Keratinocyte (primary cell): ENCODE measurements around the gene FOXR1.
"Not testable (repeated sequence)": the region's sequence is repeated elsewhere in the genome, so short reads cannot be mapped to it uniquely, and the experiment has no call there.

Experiments used
- CTCF ChIP-seq, 3 experiments: IDR thresholded peaks in 1 of 3; conservative IDR thresholded peaks in 1 of 3; optimal IDR thresholded peaks in 1 of 3; 2 replicates in 2 of 3; 3 replicates in 1 of 3; pipeline versions ENCODE3 to v1.5.1; 2011; ENCODE audit warnings: low read length in 3 of 3, mild to moderate bottlenecking in 3 of 3, moderate library complexity in 2 of 3, control low read depth in 1 of 3, inconsistent platforms in 1 of 3; ENCODE audit not compliant: insufficient read depth in 2 of 3; ENCODE audit errors: extremely low read depth in 1 of 3
- EZH2 ChIP-seq: IDR thresholded peaks from one replicate; pipeline ENCODE4 v1.6.1; 2012; ENCODE audit warnings: inconsistent platforms, mild to moderate bottlenecking, low read length, moderate library complexity

DNA sequence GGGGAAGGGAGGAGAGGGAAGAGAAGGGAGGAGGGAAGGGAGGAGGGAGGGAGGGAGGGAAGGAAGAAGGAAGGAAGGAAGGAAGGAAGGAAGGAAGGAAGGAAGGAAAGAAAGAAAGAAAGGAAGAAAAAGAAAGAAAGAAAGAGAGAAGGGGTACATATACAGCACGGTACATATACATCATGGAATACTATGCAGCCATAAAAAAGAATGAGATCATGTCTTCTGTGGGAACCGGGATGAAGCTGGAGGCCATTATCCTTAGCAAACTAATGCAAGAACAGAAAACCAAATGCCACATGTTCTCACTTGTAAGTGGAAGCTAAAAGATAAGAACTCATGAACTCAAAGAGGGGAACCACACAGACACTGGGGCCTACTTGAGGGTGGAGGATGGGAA, 2.1 kb upstream of the FOXR1 start:
- not testable (repeated sequence) for TF ChIP-seq CTCF (optimal IDR thresholded peaks at IDR 0.05 in 1 of 3, IDR thresholded peaks at IDR 0.05 in 1 of 3, conservative IDR thresholded peaks at IDR 0.05 in 1 of 3; ENCODE audit: extremely low read depth in 1 of 3, insufficient read depth in 2 of 3, low read length in 3 of 3); EZH2
